Mesendoderm (in vitro differentiated cells): ENCODE results near the gene JAK3.

Source experiments
- DNase-seq: peaks from one replicate; pipeline ENCODE4 v3.0.0; 2013
- H2AK5ac ChIP-seq: 2 replicates; pipeline ENCODE4 v1.6.1; 2013; ENCODE audit warnings: low read length, inconsistent platforms
- H2BK120ac ChIP-seq: 2 replicates; pipeline ENCODE4 v1.6.1; 2013; ENCODE audit warnings: low read depth, mild to moderate bottlenecking, low read length, moderate library complexity, mixed read lengths
- H2BK15ac ChIP-seq: replicated peaks from 2 replicates; pipeline ENCODE4 v1.6.1; 2013; ENCODE audit warnings: low read depth, mild to moderate bottlenecking, moderate library complexity
- H2BK5ac ChIP-seq: 2 replicates; pipeline ENCODE4 v1.6.1; 2013; ENCODE audit warnings: low read length, inconsistent platforms
- H3K18ac ChIP-seq: 2 replicates; pipeline ENCODE4 v1.6.1; 2013; ENCODE audit warnings: mild to moderate bottlenecking, low read length, mixed read lengths
- H3K23ac ChIP-seq: one replicate; pipeline ENCODE4 v1.6.1; 2013; ENCODE audit warnings: low read length
- H3K27ac ChIP-seq: 2 replicates; pipeline ENCODE4 v1.5.1; 2013; ENCODE audit warnings: low read depth, mild to moderate bottlenecking, inconsistent platforms, low read length, moderate library complexity
- H3K27me3 ChIP-seq: 2 replicates; pipeline ENCODE4 v1.6.1; 2013; ENCODE audit warnings: low read length, control low read depth, mild to moderate bottlenecking, inconsistent platforms; ENCODE audit not compliant: insufficient read depth, poor library complexity
- H3K36me3 ChIP-seq: 2 replicates; pipeline ENCODE4 v1.6.1; 2013; ENCODE audit warnings: low read length, inconsistent platforms; ENCODE audit not compliant: control insufficient read depth, insufficient read depth
- H3K4ac ChIP-seq: one replicate; pipeline ENCODE4 v1.6.1; 2013; ENCODE audit warnings: low read depth, mild to moderate bottlenecking, low read length, moderate library complexity
- H3K4me1 ChIP-seq: 2 replicates; pipeline ENCODE4 v1.6.1; 2013; ENCODE audit warnings: low read depth, low read length, inconsistent platforms; ENCODE audit not compliant: control insufficient read depth
- H3K4me2 ChIP-seq: 2 replicates; pipeline ENCODE4 v1.6.1; 2013; ENCODE audit warnings: low read length
- H3K4me3 ChIP-seq: 2 replicates; pipeline ENCODE4 v1.5.1; 2013; ENCODE audit warnings: mild to moderate bottlenecking, low read length
- H3K56ac ChIP-seq: one replicate; pipeline ENCODE4 v1.6.1; 2013; ENCODE audit warnings: low read length
- H3K79me1 ChIP-seq: 2 replicates; pipeline ENCODE4 v1.6.1; 2013; ENCODE audit warnings: low read length, inconsistent platforms
- H3K79me2 ChIP-seq: 2 replicates; pipeline ENCODE4 v1.6.1; 2013; ENCODE audit warnings: mild to moderate bottlenecking, low read length; ENCODE audit not compliant: control insufficient read depth, insufficient read depth
- H3K9ac ChIP-seq: 2 replicates; pipeline ENCODE4 v1.6.1; 2013; ENCODE audit warnings: low read length, inconsistent platforms
- H4K5ac ChIP-seq: one replicate; pipeline ENCODE4 v1.6.1; 2013; ENCODE audit warnings: low read length
- H4K8ac ChIP-seq: one replicate; pipeline ENCODE4 v1.6.1; 2013; ENCODE audit warnings: low read depth, mild to moderate bottlenecking, control low read depth, low read length, moderate library complexity
- WGBS: extraction: QIAGEN DNeasy Blood & Tissue Kit; methylation state at CpG from one replicate; pipeline ENCODE4 v1.1.7; 2013; ENCODE audit warnings: low lambda C conversion rate, missing lambda C conversion rate; ENCODE audit not compliant: insufficient coverage; ENCODE audit errors: extremely low coverage; 5-methylcytosine and 5-hydroxymethylcytosine counted together

The JAK3 gene

GRCh38 chr19:17862711-17863519, 15.1 kb upstream of the JAK3 start:
- peaks cover 28% of the 10 kb centered on the region for H3K36me3 ChIP-seq
- H2BK5ac ChIP-seq, result no peak overlapping the region
- H2BK120ac ChIP-seq, result no peak overlapping the region
- no peak overlapping the region for H2BK15ac ChIP-seq
- no peaks in the 10 kb centered on the region for H3K4me1 ChIP-seq
- no peak overlapping the region for H3K27ac ChIP-seq
- no peak overlapping the region for H3K4ac ChIP-seq
- peaks cover 29% of the 10 kb centered on the region for H3K79me2 ChIP-seq
- no peaks in the 10 kb centered on the region for H3K27me3 ChIP-seq
- peak overlapping the region; percentile 34 for H3K56ac ChIP-seq
- no peak overlapping the region for H3K4me3 ChIP-seq
- no peak overlapping the region for H4K8ac ChIP-seq
- peak overlapping the region; percentile 38 for H3K9ac ChIP-seq
- H3K79me1 ChIP-seq, result peaks cover 13% of the 10 kb centered on the region
- DNase-seq, result no peak
- no peak overlapping the region for H3K18ac ChIP-seq
- WGBS, result no CpG with 5 or more reads among the region's 31 CpGs
- no peak overlapping the region for H4K5ac ChIP-seq
- H2AK5ac ChIP-seq, result no peak overlapping the region
- no peak overlapping the region for H3K23ac ChIP-seq
- no peak overlapping the region for H3K4me2 ChIP-seq

DNA sequence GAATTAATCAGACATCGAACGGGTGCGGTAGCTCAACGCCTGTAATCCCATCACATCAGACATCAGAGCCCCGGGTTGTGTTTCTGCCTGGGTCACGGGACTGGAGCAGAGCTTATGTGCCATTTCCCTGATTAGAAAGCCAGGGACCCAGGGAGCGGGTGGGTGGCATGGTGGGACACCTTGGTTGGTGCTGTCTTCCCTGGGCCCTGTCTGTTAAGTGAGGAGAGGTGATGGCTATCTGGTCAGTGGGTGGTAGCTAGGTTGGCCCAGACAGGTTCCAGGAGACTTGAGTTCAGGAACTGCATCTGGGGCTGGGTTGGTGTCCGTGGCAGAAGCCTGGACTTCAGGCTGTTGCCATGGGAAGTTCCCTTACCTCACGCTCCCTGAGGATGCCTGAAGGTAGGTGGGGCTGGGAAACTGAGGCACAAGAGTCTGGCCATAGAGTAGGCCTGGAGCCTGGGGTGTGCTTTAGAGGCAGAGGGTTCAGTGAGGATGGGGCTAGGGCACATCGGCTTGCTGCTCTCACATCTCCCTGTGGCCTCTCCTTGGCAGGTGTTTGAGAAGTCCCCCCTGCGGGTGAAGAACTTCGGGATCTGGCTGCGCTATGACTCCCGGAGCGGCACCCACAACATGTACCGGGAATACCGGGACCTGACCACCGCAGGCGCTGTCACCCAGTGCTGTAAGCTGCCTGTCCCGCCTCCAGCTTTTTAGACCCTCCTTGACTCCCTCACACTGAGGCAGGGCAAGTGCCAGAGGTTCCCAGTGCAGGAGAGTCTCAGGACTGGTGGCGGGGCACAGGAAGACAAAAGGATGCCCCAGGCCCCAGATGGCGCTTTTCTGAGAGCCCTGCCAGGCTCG, 14.0 kb upstream of the JAK3 start:
- peak overlapping the region; percentile 14 for H3K4me3 ChIP-seq

DNA sequence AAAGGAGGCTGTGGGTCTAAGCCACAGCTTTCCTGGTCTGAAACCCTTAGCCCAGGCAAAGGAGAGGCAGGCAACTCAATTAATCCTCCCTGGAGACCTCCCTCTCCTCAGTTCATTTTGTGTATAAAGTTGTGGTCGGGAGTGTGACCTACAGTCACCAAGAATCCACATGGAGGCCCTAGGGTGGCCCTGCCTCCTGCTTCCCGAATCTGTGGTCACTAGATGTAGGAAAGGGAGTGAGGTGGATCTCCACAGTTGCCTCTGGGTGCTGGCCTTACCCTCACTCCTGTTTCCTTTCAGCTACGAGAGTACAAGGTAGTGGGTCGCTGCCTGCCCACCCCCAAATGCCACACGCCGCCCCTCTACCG, 13.2 kb upstream of the JAK3 start:
- peak overlapping the region; percentile 100 for H3K56ac ChIP-seq
- no peak overlapping the region for H2BK15ac ChIP-seq
- H2BK120ac ChIP-seq, result no peak overlapping the region
- no CpG with 5 or more reads among the region's 7 CpGs for WGBS
- no peak overlapping the region for H3K4ac ChIP-seq
- peaks cover 13% of the 10 kb centered on the region for H3K79me1 ChIP-seq
- no peak overlapping the region for H2AK5ac ChIP-seq
- H3K4me1 ChIP-seq, result no peaks in the 10 kb centered on the region
- no peak overlapping the region for H3K23ac ChIP-seq
- H4K5ac ChIP-seq, result no peak overlapping the region
- peak overlapping the region; percentile 100 for H3K4me3 ChIP-seq
- H3K27me3 ChIP-seq, result no peaks in the 10 kb centered on the region
- H3K27ac ChIP-seq, result no peak overlapping the region
- H3K18ac ChIP-seq, result no peak overlapping the region
- H3K79me2 ChIP-seq, result peaks cover 29% of the 10 kb centered on the region
- DNase-seq, result no peak
- H3K36me3 ChIP-seq, result peaks cover 28% of the 10 kb centered on the region
- peak overlapping the region; percentile 51 for H3K4me2 ChIP-seq
- no peak overlapping the region for H4K8ac ChIP-seq
- peak overlapping the region; percentile 100 for H3K9ac ChIP-seq
- H2BK5ac ChIP-seq, result no peak overlapping the region

More for the DNA sequence above, 14.0 kb upstream of the JAK3 start:
- no CpG with 5 or more reads among the region's 23 CpGs for WGBS
- DNase-seq, result no peak
- peaks cover 28% of the 10 kb centered on the region for H3K36me3 ChIP-seq
- no peak overlapping the region for H3K27ac ChIP-seq
- peak overlapping the region; percentile 29 for H3K23ac ChIP-seq
- no peak overlapping the region for H2BK15ac ChIP-seq
- H2BK5ac ChIP-seq, result no peak overlapping the region
- H3K56ac ChIP-seq, result peak overlapping the region; percentile 82
- H2BK120ac ChIP-seq, result no peak overlapping the region
- no peak overlapping the region for H4K8ac ChIP-seq
- H3K4ac ChIP-seq, result no peak overlapping the region
- H3K18ac ChIP-seq, result no peak overlapping the region
- H3K79me1 ChIP-seq, result peaks cover 13% of the 10 kb centered on the region
- H2AK5ac ChIP-seq, result no peak overlapping the region
- no peaks in the 10 kb centered on the region for H3K27me3 ChIP-seq
- H3K4me2 ChIP-seq, result peak overlapping the region; percentile 16
- H3K9ac ChIP-seq, result peak overlapping the region; percentile 100
- H3K4me1 ChIP-seq, result no peaks in the 10 kb centered on the region
- peaks cover 29% of the 10 kb centered on the region for H3K79me2 ChIP-seq
- H4K5ac ChIP-seq, result no peak overlapping the region

DNA sequence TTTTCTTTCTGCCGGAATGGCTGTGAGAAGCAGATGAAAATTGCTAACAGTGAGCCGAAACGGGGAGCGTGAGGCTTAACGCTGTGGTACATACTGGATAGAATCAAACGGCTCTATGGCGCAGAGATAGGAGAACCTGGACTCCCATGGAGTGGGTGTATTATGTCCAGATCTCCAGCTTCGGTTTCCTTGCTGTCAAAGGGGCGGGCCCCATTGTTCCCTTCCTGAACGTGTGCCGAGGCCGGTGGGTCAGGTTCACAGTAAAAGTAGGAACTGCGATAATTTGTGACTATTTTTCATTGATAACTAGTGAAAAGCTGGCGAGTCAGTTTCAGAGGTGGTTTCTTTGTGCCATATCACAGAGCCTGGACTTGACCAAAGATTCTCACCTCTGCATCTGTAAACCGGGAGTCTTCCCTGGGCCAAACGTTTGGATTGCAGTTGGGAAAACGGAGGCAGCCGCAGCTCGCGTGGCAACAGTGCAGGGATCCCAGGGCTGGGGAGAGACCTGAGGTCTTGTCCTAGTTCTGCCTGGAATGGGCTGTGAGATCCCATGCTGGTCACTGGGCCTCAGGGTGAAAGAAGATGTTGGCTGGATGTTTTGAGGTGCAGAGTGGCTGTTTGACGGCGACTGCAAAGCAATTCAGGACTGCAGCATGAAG, 12.7 kb upstream of the JAK3 start:
- no peaks in the 10 kb centered on the region for H3K4me1 ChIP-seq
- H4K5ac ChIP-seq, result peak overlapping the region; percentile 98
- no peak overlapping the region for H2BK15ac ChIP-seq
- H3K4ac ChIP-seq, result peak overlapping the region; percentile 89
- H2BK5ac ChIP-seq, result peak overlapping the region; percentile 82
- no peak for DNase-seq
- H3K79me1 ChIP-seq, result peaks cover 13% of the 10 kb centered on the region
- peak overlapping the region; percentile 100 for H3K56ac ChIP-seq
- H3K79me2 ChIP-seq, result peaks cover 29% of the 10 kb centered on the region
- WGBS, result no CpG with 5 or more reads among the region's 22 CpGs
- H2BK120ac ChIP-seq, result no peak overlapping the region
- H3K4me3 ChIP-seq, result peak overlapping the region; percentile 100
- H2AK5ac ChIP-seq, result peak overlapping the region; percentile 100
- H3K18ac ChIP-seq, result peak overlapping the region; percentile 35
- H4K8ac ChIP-seq, result no peak overlapping the region
- no peaks in the 10 kb centered on the region for H3K27me3 ChIP-seq
- peak overlapping the region; percentile 51 for H3K4me2 ChIP-seq
- peak overlapping the region; percentile 100 for H3K9ac ChIP-seq
- H3K23ac ChIP-seq, result peak overlapping the region; percentile 85
- H3K36me3 ChIP-seq, result peaks cover 28% of the 10 kb centered on the region
- H3K27ac ChIP-seq, result peak overlapping the region; percentile 18

GRCh38 chr19:17859533-17860330, 11.9 kb upstream of the JAK3 start, which contains the start of gene RPL18A:
Gene RPL18A (plus strand): TSS chr19:17859910. CDS start chr19:17859957, 47 bp downstream.
- peak within 1 kb of the TSS; percentile 100 for H3K4me3 ChIP-seq
- peak within 1 kb of the TSS; percentile 100 for H3K56ac ChIP-seq
- no CpG with 5 or more reads among the region's 80 CpGs for WGBS
- H3K36me3 ChIP-seq, result peaks cover 28% of the 10 kb centered on the region
- peak within 1 kb of the TSS; percentile 5 for H4K8ac ChIP-seq
- peak within 1 kb of the TSS; percentile 18 for H3K27ac ChIP-seq
- H3K79me2 ChIP-seq, result peaks cover 29% of the 10 kb centered on the region
- H3K27me3 ChIP-seq, result no peaks in the 10 kb centered on the region
- H3K9ac ChIP-seq, result peak within 1 kb of the TSS; percentile 100
- H2BK120ac ChIP-seq, result no peak within 1 kb of the TSS
- peaks cover 13% of the 10 kb centered on the region for H3K79me1 ChIP-seq
- H3K4me2 ChIP-seq, result peak within 1 kb of the TSS; percentile 51
- peak within 1 kb of the TSS; percentile 89 for H3K4ac ChIP-seq
- H2AK5ac ChIP-seq, result peak within 1 kb of the TSS; percentile 100
- peak within 1 kb of the TSS; percentile 82 for H2BK5ac ChIP-seq
- H3K4me1 ChIP-seq, result no peaks in the 10 kb centered on the region
- DNase-seq, result peak; percentile 100
- H2BK15ac ChIP-seq, result no peak within 1 kb of the TSS
- peak within 1 kb of the TSS; percentile 85 for H3K23ac ChIP-seq
- peak within 1 kb of the TSS; percentile 98 for H4K5ac ChIP-seq
- peak within 1 kb of the TSS; percentile 35 for H3K18ac ChIP-seq
